ENCODE measurements around the gene MIEN1.
"Not testable (repeated sequence)": the region's sequence is repeated elsewhere in the genome, so short reads cannot be mapped to it uniquely, and the experiment has no call there.

The MIEN1 gene

GRCh38 chr17:39699157-39699817, 31.0 kb downstream of the MIEN1 start:
- DNase-seq (ENCODE audit: low read depth), result not testable (repeated sequence)

- no peak for DNase-seq (ENCODE audit: low read depth)
Observed at GRCh38 chr17:39697961-39698360, 32.4 kb downstream of the MIEN1 start.

- no peak for DNase-seq (ENCODE audit: low read depth)
Observed at GRCh38 chr17:39696731-39697130, 33.6 kb downstream of the MIEN1 start.

GRCh38 chr17:39695089-39695474, 35.2 kb downstream of the MIEN1 start:
- no peak for DNase-seq (ENCODE audit: low read depth)

GRCh38 chr17:39694593-39694992, 35.7 kb downstream of the MIEN1 start:
- DNase-seq (ENCODE audit: low read depth), result no peak

GRCh38 chr17:39688945-39689344, 41.4 kb downstream of the MIEN1 start:
- no peak for DNase-seq (ENCODE audit: low read depth)

GRCh38 chr17:39688475-39688835, 41.9 kb downstream of the MIEN1 start:
- DNase-seq (ENCODE audit: low read depth), result no peak

GRCh38 chr17:39687546-39688474, 42.5 kb downstream of the MIEN1 start, which contains the start of gene PGAP3:
TSS of gene PGAP3 (minus strand) at chr17:39688057. CDS start at chr17:39688014, 43 bp downstream.
- DNase-seq (ENCODE audit: low read depth), result peak; percentile 69

GRCh38 chr17:39687101-39687545, 43.2 kb downstream of the MIEN1 start:
- DNase-seq (ENCODE audit: low read depth), result no peak

- no peak for DNase-seq (ENCODE audit: low read depth)
Observed at GRCh38 chr17:39684369-39685192, 45.8 kb downstream of the MIEN1 start.

- no peak for DNase-seq (ENCODE audit: low read depth)
Observed at GRCh38 chr17:39683295-39683939, 46.9 kb downstream of the MIEN1 start.

- DNase-seq (ENCODE audit: low read depth), result no peak
Observed at GRCh38 chr17:39679521-39680192, 50.7 kb downstream of the MIEN1 start.
